SU-DHL-6 (cell line): ENCODE data around the gene S100G.
"Not testable (repeated sequence)": the region's sequence is repeated elsewhere in the genome, so short reads cannot be mapped to it uniquely, and the experiment has no call there.

ENCODE experiments used
- H2AFZ ChIP-seq: fragments of 200-600 bp; sonication (generic); 2 replicates; pipeline ENCODE4 v1.6.1; 2014; ENCODE audit warnings: low read depth, mild to moderate bottlenecking, moderate library complexity, mixed read lengths, antibody characterized with exemption, low read length; ENCODE audit not compliant: severe bottlenecking
- H3F3A ChIP-seq: fragments of 200-600 bp; shearing (Covaris generic); 2 replicates; pipeline ENCODE4 v1.6.0; 2016; ENCODE audit warnings: antibody characterized with exemption, mild to moderate bottlenecking; ENCODE audit not compliant: insufficient read depth
- H3K27ac ChIP-seq: fragments of 200-600 bp; sonication (generic); 2 replicates; pipeline ENCODE4 v1.5.1; 2016; ENCODE audit warnings: low read depth, mild to moderate bottlenecking, low read length, moderate library complexity, mixed read lengths
- H3K27me3 ChIP-seq: fragments of 200-600 bp; sonication (generic), shearing (Covaris generic); 2 replicates; pipeline ENCODE4 v1.6.0; 2014; ENCODE audit warnings: mild to moderate bottlenecking, low read length
- H3K36me3 ChIP-seq: fragments of 200-600 bp; sonication (generic); 2 replicates; pipeline ENCODE4 v1.6.1; 2014; ENCODE audit warnings: mild to moderate bottlenecking, low read length, mixed read lengths
- H3K4me2 ChIP-seq: fragments of 300-600, 200-600 bp; shearing (Covaris generic), sonication (generic); 2 replicates; pipeline ENCODE4 v1.6.0; 2014; ENCODE audit warnings: low read length, low read depth, mild to moderate bottlenecking; ENCODE audit not compliant: poor library complexity, severe bottlenecking
- H3K4me3 ChIP-seq: fragments of 200-600 bp; sonication (generic); 2 replicates; pipeline ENCODE4 v1.5.1; 2014; ENCODE audit warnings: antibody characterized with exemption, low read length, mild to moderate bottlenecking, mixed read lengths; ENCODE audit not compliant: insufficient read depth, poor library complexity, severe bottlenecking
- H3K79me2 ChIP-seq: fragments of 200-600 bp; sonication (generic); 2 replicates; pipeline ENCODE4 v1.6.1; 2014; ENCODE audit warnings: mild to moderate bottlenecking, low read length, moderate library complexity; ENCODE audit not compliant: insufficient read depth
- H3K9ac ChIP-seq: fragments of 200-600 bp; sonication (generic); 2 replicates; pipeline ENCODE4 v1.7.0; 2014; ENCODE audit warnings: mild to moderate bottlenecking, low read length
- H3K9me2 ChIP-seq: fragments of 200-600 bp; sonication (generic); replicated peaks from 2 replicates; pipeline ENCODE4 v1.6.1; 2014; ENCODE audit warnings: low read length; ENCODE audit not compliant: insufficient read depth
- H3K9me3 ChIP-seq: fragments of 200-600 bp; sonication (generic); 2 replicates; pipeline ENCODE4 v1.6.1; 2014; ENCODE audit warnings: low read length, mixed read lengths; ENCODE audit not compliant: insufficient read depth
- H4K20me1 ChIP-seq: fragments of 200-600 bp; sonication (generic); 2 replicates; pipeline ENCODE4 v1.6.1; 2014; ENCODE audit warnings: low read depth, mild to moderate bottlenecking, antibody characterized with exemption, low read length, moderate library complexity, mixed read lengths
- CTCF ChIP-seq: fragments of 200-600 bp; sonication (generic); IDR thresholded peaks from one replicate; pipeline ENCODE4 v1.5.1; 2017; ENCODE audit warnings: antibody characterized with exemption, mild to moderate bottlenecking, low read length, moderate library complexity; ENCODE audit not compliant: insufficient read depth, poor library complexity, severe bottlenecking
- EZH2phosphoT487 ChIP-seq: fragments of 200-600 bp; sonication (generic), shearing (Covaris generic); conservative IDR thresholded peaks from 2 replicates; pipeline ENCODE4 v1.6.1; 2018; ENCODE audit warnings: mild to moderate bottlenecking, antibody characterized with exemption, low read length, moderate library complexity, mixed read lengths

Gene S100G

GRCh38 chrX:16649858-16650257 is at the start of gene S100G:
Gene S100G, plus strand, starts transcription at chrX:16650158. Its CDS starts 849 bp downstream, at chrX:16651007.
- Histone ChIP-seq H3K4me3 (no peak within 1 kb of the TSS), H4K20me1 (no peaks in the 10 kb centered on the region), H3K79me2 (no peaks in the 10 kb centered on the region), H3F3A (no peaks in the 10 kb centered on the region), H3K27ac (no peak within 1 kb of the TSS), H3K36me3 (no peaks in the 10 kb centered on the region), H3K9me3 (no peaks in the 10 kb centered on the region), H3K4me2 (no peak within 1 kb of the TSS), H2AFZ (no peak within 1 kb of the TSS), H3K27me3 (no peaks in the 10 kb centered on the region), H3K9me2 (no peaks in the 10 kb centered on the region), H3K9ac (no peak within 1 kb of the TSS)
- no peak for TF ChIP-seq EZH2phosphoT487
- TF ChIP-seq CTCF, result no peak

GRCh38 chrX:16601885-16602284 is 48.1 kb upstream of the S100G start:
- Histone ChIP-seq H2AFZ (no peak overlapping the region), H3K36me3 (no peaks in the 10 kb centered on the region), H3K27ac (no peak overlapping the region), H3K4me3 (no peak overlapping the region), H3K9me2 (no peaks in the 10 kb centered on the region), H3K9me3 (no peaks in the 10 kb centered on the region), H3K27me3 (no peaks in the 10 kb centered on the region), H4K20me1 (no peaks in the 10 kb centered on the region), H3K9ac (no peak overlapping the region), H3F3A (no peaks in the 10 kb centered on the region), H3K4me2 (no peak overlapping the region), H3K79me2 (no peaks in the 10 kb centered on the region)
- TF ChIP-seq EZH2phosphoT487 (no peak), CTCF (no peak)

GRCh38 chrX:16603235-16603634 is 46.7 kb upstream of the S100G start:
- H3K4me2 ChIP-seq, H3F3A ChIP-seq, H3K36me3 ChIP-seq, H3K79me2 ChIP-seq, H3K9ac ChIP-seq, H3K9me2 ChIP-seq, H3K27ac ChIP-seq, H4K20me1 ChIP-seq, H3K9me3 ChIP-seq, H3K4me3 ChIP-seq, H2AFZ ChIP-seq, H3K27me3 ChIP-seq: not testable (repeated sequence)

GRCh38 chrX:16603822-16604221 is 46.1 kb upstream of the S100G start:
- H3F3A ChIP-seq, result no peaks in the 10 kb centered on the region
- H3K4me3 ChIP-seq, result no peak overlapping the region
- H4K20me1 ChIP-seq, result no peaks in the 10 kb centered on the region
- H3K27me3 ChIP-seq, result no peaks in the 10 kb centered on the region
- no peaks in the 10 kb centered on the region for H3K36me3 ChIP-seq
- H3K9me2 ChIP-seq, result no peaks in the 10 kb centered on the region
- no peak overlapping the region for H3K4me2 ChIP-seq
- H3K79me2 ChIP-seq, result no peaks in the 10 kb centered on the region
- TF ChIP-seq CTCF (no peak), EZH2phosphoT487 (no peak)
- H3K9ac ChIP-seq, result no peak overlapping the region
- no peak overlapping the region for H3K27ac ChIP-seq
- H2AFZ ChIP-seq, result no peak overlapping the region
- no peaks in the 10 kb centered on the region for H3K9me3 ChIP-seq
